DND-41 (cell line): ENCODE results near the gene SSR2.

Experiments
- EZH2 ChIP-seq: IDR thresholded peaks from 3 replicates; pipeline ENCODE4 v1.6.1; 2012; ENCODE audit warnings: borderline replicate concordance, low read depth, mild to moderate bottlenecking, moderate library complexity, low read length, inconsistent platforms; ENCODE audit not compliant: severe bottlenecking
- TF ChIP-seq, protein P1 (sequence below): IDR thresholded peaks from 2 replicates; pipeline ENCODE4 v1.5.1; 2012; ENCODE audit warnings: borderline replicate concordance, low read length, moderate library complexity, mild to moderate bottlenecking; ENCODE audit not compliant: poor library complexity, severe bottlenecking; ENCODE audit errors: extremely low read depth

DNA sequence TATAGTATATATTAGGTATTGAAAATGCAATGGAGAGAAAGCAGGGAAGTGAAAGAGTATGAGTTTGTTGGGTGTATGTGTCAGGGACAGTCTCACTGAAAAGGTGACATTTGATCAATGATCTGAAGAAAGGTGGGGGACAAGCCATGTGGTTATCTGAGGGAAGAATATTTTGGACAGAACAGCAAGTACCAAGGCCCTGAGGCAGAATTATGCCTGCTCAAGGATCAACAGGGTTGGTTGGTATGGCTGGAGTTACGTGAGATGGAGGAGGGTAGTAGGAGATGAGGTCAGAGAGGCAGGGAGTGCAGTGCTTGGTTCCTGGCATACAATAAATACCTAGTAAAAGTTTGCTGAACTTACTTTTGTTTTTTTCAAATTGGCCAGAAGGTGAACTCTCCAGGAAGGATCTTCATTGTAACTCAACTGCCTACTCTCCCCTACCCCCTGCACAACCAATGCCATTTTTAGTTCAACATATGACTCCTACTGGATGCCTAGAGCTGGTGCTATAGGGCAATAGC, 35.6 kb upstream of the SSR2 start:
- TF ChIP-seq, protein P1, sequence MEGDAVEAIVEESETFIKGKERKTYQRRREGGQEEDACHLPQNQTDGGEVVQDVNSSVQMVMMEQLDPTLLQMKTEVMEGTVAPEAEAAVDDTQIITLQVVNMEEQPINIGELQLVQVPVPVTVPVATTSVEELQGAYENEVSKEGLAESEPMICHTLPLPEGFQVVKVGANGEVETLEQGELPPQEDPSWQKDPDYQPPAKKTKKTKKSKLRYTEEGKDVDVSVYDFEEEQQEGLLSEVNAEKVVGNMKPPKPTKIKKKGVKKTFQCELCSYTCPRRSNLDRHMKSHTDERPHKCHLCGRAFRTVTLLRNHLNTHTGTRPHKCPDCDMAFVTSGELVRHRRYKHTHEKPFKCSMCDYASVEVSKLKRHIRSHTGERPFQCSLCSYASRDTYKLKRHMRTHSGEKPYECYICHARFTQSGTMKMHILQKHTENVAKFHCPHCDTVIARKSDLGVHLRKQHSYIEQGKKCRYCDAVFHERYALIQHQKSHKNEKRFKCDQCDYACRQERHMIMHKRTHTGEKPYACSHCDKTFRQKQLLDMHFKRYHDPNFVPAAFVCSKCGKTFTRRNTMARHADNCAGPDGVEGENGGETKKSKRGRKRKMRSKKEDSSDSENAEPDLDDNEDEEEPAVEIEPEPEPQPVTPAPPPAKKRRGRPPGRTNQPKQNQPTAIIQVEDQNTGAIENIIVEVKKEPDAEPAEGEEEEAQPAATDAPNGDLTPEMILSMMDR = no peak
- TF ChIP-seq EZH2 = no peak
